Measurements from ENCODE around the gene GPR89A. TPM values are rescaled to one million over a fixed set of nuclear protein-coding genes. Genes with fewer than 3 reads are reported as not detected.
A peak's percentile ranks its signal among the peaks of the same experiment; 100 is the strongest.
"Not testable (repeated sequence)": the region's sequence is repeated elsewhere in the genome, so short reads cannot be mapped to it uniquely, and the experiment has no call there.

Gene GPR89A
- polyA plus RNA-seq, 1 of the 3 experiments (the other 2 are of a cell fraction), result 10.5 TPM

- H3F3A ChIP-seq (replicated peaks; ENCODE audit: insufficient read depth); H3K9me3 ChIP-seq; H3K4me2 ChIP-seq; H3K27ac ChIP-seq (ENCODE audit: low read depth in 2 of 2, low read length in 1 of 2); CTCF ChIA-PET; DNase-seq; H3K9me2 ChIP-seq; H3K4me1 ChIP-seq (ENCODE audit: control insufficient read depth in 1 of 2, insufficient read depth in 2 of 2, low read depth in 1 of 2, low read length in 1 of 2); H3K36me3 ChIP-seq (replicated peaks in 1 of 2; ENCODE audit: control insufficient read depth in 1 of 2, insufficient read depth in 2 of 2, low read length in 1 of 2); H4K20me1 ChIP-seq (ENCODE audit: insufficient read depth); H3K27me3 ChIP-seq (ENCODE audit: insufficient read depth); H3K4me3 ChIP-seq (ENCODE audit: low read depth in 2 of 2, low read length in 1 of 2); H2AFZ ChIP-seq (ENCODE audit: low read depth); H3K9ac ChIP-seq; POLR2A ChIA-PET; H3K79me2 ChIP-seq (ENCODE audit: insufficient read depth): not testable (repeated sequence)
- WGBS (ENCODE audit: low lambda C conversion rate), result 58% methylated on average over 2 of the region's 2 CpGs
These were observed 54.7 kb downstream of the GPR89A start for GRCh38 chr1:145662502-145662901.

- CTCF ChIA-PET; POLR2A ChIA-PET; H2AFZ ChIP-seq (ENCODE audit: low read depth); H4K20me1 ChIP-seq (ENCODE audit: insufficient read depth); H3F3A ChIP-seq (replicated peaks; ENCODE audit: insufficient read depth); H3K36me3 ChIP-seq (replicated peaks in 1 of 2; ENCODE audit: control insufficient read depth in 1 of 2, insufficient read depth in 2 of 2, low read length in 1 of 2); H3K4me3 ChIP-seq (ENCODE audit: low read depth in 2 of 2, low read length in 1 of 2); H3K27me3 ChIP-seq (ENCODE audit: insufficient read depth); H3K79me2 ChIP-seq (ENCODE audit: insufficient read depth); H3K9me2 ChIP-seq; DNase-seq; H3K4me2 ChIP-seq; H3K4me1 ChIP-seq (ENCODE audit: control insufficient read depth in 1 of 2, insufficient read depth in 2 of 2, low read depth in 1 of 2, low read length in 1 of 2); H3K27ac ChIP-seq (ENCODE audit: low read depth in 2 of 2, low read length in 1 of 2); H3K9ac ChIP-seq; H3K9me3 ChIP-seq: not testable (repeated sequence)
- TF ChIP-seq FOSL2 (IDR thresholded peaks at IDR 0.05; ENCODE audit: borderline replicate concordance, low read depth), result peak; percentile 12; the same call in 1 of the 2 replicates
- WGBS (ENCODE audit: low lambda C conversion rate), result 42% methylated on average over 4 of the region's 4 CpGs
These were observed 57.2 kb downstream of the GPR89A start for GRCh38 chr1:145665015-145665414.

- H3K36me3 ChIP-seq (replicated peaks in 1 of 2; ENCODE audit: control insufficient read depth in 1 of 2, insufficient read depth in 2 of 2, low read length in 1 of 2); H3K27me3 ChIP-seq (ENCODE audit: insufficient read depth); CTCF ChIA-PET; H2AFZ ChIP-seq (ENCODE audit: low read depth); H3K4me2 ChIP-seq; DNase-seq; H3K4me3 ChIP-seq (ENCODE audit: low read depth in 2 of 2, low read length in 1 of 2); H3K27ac ChIP-seq (ENCODE audit: low read depth in 2 of 2, low read length in 1 of 2); H3K9me3 ChIP-seq; H3K9ac ChIP-seq; H3K79me2 ChIP-seq (ENCODE audit: insufficient read depth); H3F3A ChIP-seq (replicated peaks; ENCODE audit: insufficient read depth); POLR2A ChIA-PET; H4K20me1 ChIP-seq (ENCODE audit: insufficient read depth); H3K4me1 ChIP-seq (ENCODE audit: control insufficient read depth in 1 of 2, insufficient read depth in 2 of 2, low read depth in 1 of 2, low read length in 1 of 2); H3K9me2 ChIP-seq: not testable (repeated sequence)
- 92% methylated on average over 2 of the region's 3 CpGs for WGBS (ENCODE audit: low lambda C conversion rate)
These were observed 63.4 kb downstream of the GPR89A start for GRCh38 chr1:145670995-145671745.

GRCh38 chr1:145673217-145673616 is 65.4 kb downstream of the GPR89A start:
- H3K79me2 ChIP-seq (ENCODE audit: insufficient read depth); H3K27me3 ChIP-seq (ENCODE audit: insufficient read depth); H3K9me2 ChIP-seq; H3K36me3 ChIP-seq (replicated peaks in 1 of 2; ENCODE audit: control insufficient read depth in 1 of 2, insufficient read depth in 2 of 2, low read length in 1 of 2); H3K9me3 ChIP-seq; POLR2A ChIA-PET; H4K20me1 ChIP-seq (ENCODE audit: insufficient read depth); H2AFZ ChIP-seq (ENCODE audit: low read depth); CTCF ChIA-PET; DNase-seq; H3K9ac ChIP-seq; H3K4me3 ChIP-seq (ENCODE audit: low read depth in 2 of 2, low read length in 1 of 2); H3K4me1 ChIP-seq (ENCODE audit: control insufficient read depth in 1 of 2, insufficient read depth in 2 of 2, low read depth in 1 of 2, low read length in 1 of 2); H3K27ac ChIP-seq (ENCODE audit: low read depth in 2 of 2, low read length in 1 of 2); H3K4me2 ChIP-seq; H3F3A ChIP-seq (replicated peaks; ENCODE audit: insufficient read depth): not testable (repeated sequence)
- no CpG with 5 or more reads among the region's 1 CpG for WGBS (ENCODE audit: low lambda C conversion rate)

GRCh38 chr1:145684858-145685257 is 77.1 kb downstream of the GPR89A start:
- H3K27ac ChIP-seq (ENCODE audit: low read depth in 2 of 2, low read length in 1 of 2); H3K4me2 ChIP-seq; H3K27me3 ChIP-seq (ENCODE audit: insufficient read depth); H3K9ac ChIP-seq; H2AFZ ChIP-seq (ENCODE audit: low read depth); H3K4me3 ChIP-seq (ENCODE audit: low read depth in 2 of 2, low read length in 1 of 2); H3K79me2 ChIP-seq (ENCODE audit: insufficient read depth); POLR2A ChIA-PET; CTCF ChIA-PET; H3K36me3 ChIP-seq (replicated peaks in 1 of 2; ENCODE audit: control insufficient read depth in 1 of 2, insufficient read depth in 2 of 2, low read length in 1 of 2); H4K20me1 ChIP-seq (ENCODE audit: insufficient read depth); H3K9me2 ChIP-seq; DNase-seq; H3K4me1 ChIP-seq (ENCODE audit: control insufficient read depth in 1 of 2, insufficient read depth in 2 of 2, low read depth in 1 of 2, low read length in 1 of 2); H3F3A ChIP-seq (replicated peaks; ENCODE audit: insufficient read depth); H3K9me3 ChIP-seq: not testable (repeated sequence)
- WGBS (ENCODE audit: low lambda C conversion rate), result 83% methylated on average over 3 of the region's 3 CpGs

- H4K20me1 ChIP-seq (ENCODE audit: insufficient read depth); H2AFZ ChIP-seq (ENCODE audit: low read depth); H3F3A ChIP-seq (replicated peaks; ENCODE audit: insufficient read depth); H3K27ac ChIP-seq (ENCODE audit: low read depth in 2 of 2, low read length in 1 of 2); POLR2A ChIA-PET; H3K4me1 ChIP-seq (ENCODE audit: control insufficient read depth in 1 of 2, insufficient read depth in 2 of 2, low read depth in 1 of 2, low read length in 1 of 2); H3K9ac ChIP-seq; H3K9me2 ChIP-seq; H3K79me2 ChIP-seq (ENCODE audit: insufficient read depth); H3K9me3 ChIP-seq; H3K4me3 ChIP-seq (ENCODE audit: low read depth in 2 of 2, low read length in 1 of 2); DNase-seq; H3K36me3 ChIP-seq (replicated peaks in 1 of 2; ENCODE audit: control insufficient read depth in 1 of 2, insufficient read depth in 2 of 2, low read length in 1 of 2); H3K4me2 ChIP-seq; H3K27me3 ChIP-seq (ENCODE audit: insufficient read depth): not testable (repeated sequence)
- CTCF ChIA-PET, result interaction anchor here (0.6 kb wide), 1 partner anchor 35 kb away, joined by 4 read pairs; no protein-coding TSS in a partner anchor
- 100% methylated on average over 1 of the region's 1 CpG for WGBS (ENCODE audit: low lambda C conversion rate)
These were observed 78.3 kb downstream of the GPR89A start for GRCh38 chr1:145686078-145686477.

Measured in SK-N-SH (cell line).